ENCODE results near the gene ZBTB7C.

ZBTB7C gene

DNA sequence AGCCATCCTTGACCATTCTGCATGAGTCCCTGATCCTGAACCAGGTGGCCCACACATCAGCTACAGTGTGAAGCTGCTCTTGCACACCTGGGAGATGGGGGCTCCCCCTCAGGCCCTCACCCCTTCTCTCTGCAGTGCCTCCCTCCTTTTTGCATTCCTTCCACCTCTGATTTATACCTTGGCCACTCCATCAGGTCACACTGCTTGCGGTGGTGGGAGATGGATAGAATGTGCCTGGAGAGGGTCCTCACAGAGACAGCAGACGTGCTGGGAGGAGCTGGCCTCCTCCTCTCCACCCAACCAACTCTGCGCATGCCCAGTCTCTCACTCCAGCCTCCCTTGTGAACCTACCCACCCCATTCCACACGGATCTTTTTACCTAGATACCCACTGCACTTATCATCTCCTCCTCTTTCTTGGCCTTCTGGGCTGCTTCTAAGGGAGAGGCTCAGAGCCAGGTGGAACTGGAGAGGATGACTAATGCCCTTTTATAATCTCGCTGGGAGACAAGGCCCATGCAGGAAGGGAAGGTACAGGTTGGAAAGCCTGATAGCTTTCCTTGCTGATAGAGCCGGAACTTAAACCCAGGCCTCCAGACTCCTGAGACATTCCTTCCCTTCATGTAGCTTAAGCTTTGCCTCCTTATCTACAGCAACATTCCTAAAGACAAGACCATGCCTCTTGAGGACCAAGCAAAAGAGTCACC is 205.1 kb downstream of the ZBTB7C start:
- TF ChIP-seq, protein P1, sequence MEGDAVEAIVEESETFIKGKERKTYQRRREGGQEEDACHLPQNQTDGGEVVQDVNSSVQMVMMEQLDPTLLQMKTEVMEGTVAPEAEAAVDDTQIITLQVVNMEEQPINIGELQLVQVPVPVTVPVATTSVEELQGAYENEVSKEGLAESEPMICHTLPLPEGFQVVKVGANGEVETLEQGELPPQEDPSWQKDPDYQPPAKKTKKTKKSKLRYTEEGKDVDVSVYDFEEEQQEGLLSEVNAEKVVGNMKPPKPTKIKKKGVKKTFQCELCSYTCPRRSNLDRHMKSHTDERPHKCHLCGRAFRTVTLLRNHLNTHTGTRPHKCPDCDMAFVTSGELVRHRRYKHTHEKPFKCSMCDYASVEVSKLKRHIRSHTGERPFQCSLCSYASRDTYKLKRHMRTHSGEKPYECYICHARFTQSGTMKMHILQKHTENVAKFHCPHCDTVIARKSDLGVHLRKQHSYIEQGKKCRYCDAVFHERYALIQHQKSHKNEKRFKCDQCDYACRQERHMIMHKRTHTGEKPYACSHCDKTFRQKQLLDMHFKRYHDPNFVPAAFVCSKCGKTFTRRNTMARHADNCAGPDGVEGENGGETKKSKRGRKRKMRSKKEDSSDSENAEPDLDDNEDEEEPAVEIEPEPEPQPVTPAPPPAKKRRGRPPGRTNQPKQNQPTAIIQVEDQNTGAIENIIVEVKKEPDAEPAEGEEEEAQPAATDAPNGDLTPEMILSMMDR (IDR thresholded peaks at IDR 0.05) = no peak
- H3K4me3 ChIP-seq (ENCODE audit: low read depth in 1 of 2, low read length in 1 of 2) = no peak overlapping the region
- H3K4me1 ChIP-seq (ENCODE audit: control insufficient read depth in 1 of 2, insufficient read depth in 1 of 2, low read depth in 1 of 2, low read length in 1 of 2) = no peaks in the 10 kb centered on the region
- H3K36me3 ChIP-seq = no peaks in the 10 kb centered on the region
- H3K27ac ChIP-seq = no peak overlapping the region
- no peaks in the 10 kb centered on the region for H3K9me3 ChIP-seq
- peaks cover 60% of the 10 kb centered on the region for H3K27me3 ChIP-seq

DNA sequence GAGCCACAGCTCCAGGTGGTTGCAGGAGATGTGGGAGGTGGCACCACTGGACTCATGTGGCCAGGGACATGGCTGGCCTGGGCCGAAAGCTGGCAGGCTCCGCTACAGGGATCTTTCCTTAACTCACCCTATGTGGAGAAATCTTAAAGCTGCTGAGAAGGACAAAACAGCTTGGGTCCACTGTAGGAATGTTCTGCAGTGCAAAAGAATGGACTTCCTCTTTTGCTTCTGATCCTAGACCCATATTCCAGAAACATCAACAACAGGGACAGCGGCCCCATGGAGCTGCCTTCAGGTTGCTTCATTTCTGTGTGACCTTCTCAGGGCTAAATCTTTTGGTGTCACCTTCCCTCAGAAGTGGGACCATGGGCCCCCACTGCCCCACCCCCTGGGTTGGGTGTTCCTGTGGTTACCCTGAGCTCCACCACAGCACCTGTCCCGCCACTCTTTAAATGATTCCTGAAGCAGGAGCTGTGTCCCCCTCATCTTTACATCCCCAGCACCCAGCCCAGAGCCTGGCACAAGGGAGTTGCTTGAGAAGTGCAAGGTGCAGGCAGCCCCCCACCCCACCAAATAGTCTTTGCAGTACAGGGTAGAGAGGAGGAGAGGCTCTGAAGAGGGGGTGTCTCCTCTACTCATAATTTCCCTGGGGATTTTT is 205.8 kb downstream of the ZBTB7C start:
- no peaks in the 10 kb centered on the region for H3K9me3 ChIP-seq
- TF ChIP-seq, protein P1 (IDR thresholded peaks at IDR 0.05) = no peak
- H3K4me1 ChIP-seq (ENCODE audit: control insufficient read depth in 1 of 2, insufficient read depth in 1 of 2, low read depth in 1 of 2, low read length in 1 of 2) = no peaks in the 10 kb centered on the region
- H3K36me3 ChIP-seq = no peaks in the 10 kb centered on the region
- peaks cover 67% of the 10 kb centered on the region for H3K27me3 ChIP-seq
- no peak overlapping the region for H3K27ac ChIP-seq
- H3K4me3 ChIP-seq (ENCODE audit: low read depth in 1 of 2, low read length in 1 of 2) = no peak overlapping the region

DNA sequence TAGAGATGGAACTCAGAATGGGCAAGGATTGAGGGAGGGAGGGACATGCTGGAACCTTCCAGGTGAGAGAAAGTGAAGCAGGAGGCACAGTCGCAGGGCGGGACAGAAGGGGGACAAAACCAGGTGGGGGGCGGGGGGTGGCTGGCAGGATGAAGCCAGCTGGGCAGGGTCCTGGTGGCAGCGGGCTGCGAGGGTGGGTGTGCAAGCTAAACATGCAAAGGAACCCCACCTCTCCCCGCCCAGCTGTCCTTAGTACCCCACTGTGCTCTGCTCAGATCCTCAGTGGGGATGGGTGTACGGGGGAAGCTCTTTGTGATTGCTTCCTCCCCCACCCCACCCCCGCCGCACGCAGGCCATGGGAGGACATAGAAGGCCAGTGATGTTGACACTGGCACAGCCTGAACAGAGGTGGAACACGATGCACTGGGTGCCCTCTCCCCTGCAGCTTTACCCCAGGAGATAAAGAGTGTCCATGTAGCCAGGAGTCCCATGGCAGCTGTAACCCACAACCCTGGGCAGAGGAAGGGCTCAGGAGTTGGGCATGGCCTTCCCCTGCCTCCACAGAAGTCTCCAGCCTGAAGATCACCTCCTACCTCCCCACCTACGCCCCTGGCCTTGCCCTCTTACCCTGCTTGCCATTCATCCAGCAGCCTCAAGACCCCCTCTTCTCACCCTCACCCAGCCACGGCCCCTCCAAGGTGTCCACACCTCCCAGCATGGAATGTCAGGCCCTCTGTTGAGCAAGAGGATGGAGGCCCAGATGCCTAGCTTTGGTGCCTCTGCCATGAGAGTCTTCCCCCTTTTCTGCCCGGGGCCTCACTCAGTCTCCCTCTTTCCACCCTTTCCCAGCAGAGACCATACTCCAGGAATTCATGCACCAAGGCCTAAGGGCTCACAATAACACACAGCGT is 206.6 kb downstream of the ZBTB7C start:
- Histone ChIP-seq H3K27me3 (peaks cover 69% of the 10 kb centered on the region), H3K9me3 (no peaks in the 10 kb centered on the region), H3K4me1 (ENCODE audit: control insufficient read depth in 1 of 2, insufficient read depth in 1 of 2, low read depth in 1 of 2, low read length in 1 of 2) (no peaks in the 10 kb centered on the region), H3K27ac (no peak overlapping the region), H3K4me3 (ENCODE audit: low read depth in 1 of 2, low read length in 1 of 2) (no peak overlapping the region), H3K36me3 (no peaks in the 10 kb centered on the region)
- TF ChIP-seq, protein P1 (IDR thresholded peaks at IDR 0.05) = no peak

DNA sequence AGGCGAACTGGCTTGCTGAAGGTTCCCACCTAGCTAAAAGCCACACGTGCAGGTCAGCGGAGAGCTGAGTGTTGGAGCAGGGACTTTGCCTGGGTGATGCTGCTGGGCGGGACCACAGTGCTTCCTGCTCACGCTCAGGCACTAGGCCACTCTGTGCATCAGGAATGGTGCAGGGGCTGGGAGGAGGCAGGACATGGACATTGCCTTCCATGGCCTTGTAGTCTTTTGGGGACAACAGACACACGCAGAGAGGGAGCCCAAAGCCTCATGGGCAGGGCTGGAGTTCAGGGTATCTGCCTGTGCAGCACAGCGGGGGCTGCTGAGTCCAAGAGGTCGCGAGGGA is 207.2 kb downstream of the ZBTB7C start:
- no peaks in the 10 kb centered on the region for H3K36me3 ChIP-seq

DNA sequence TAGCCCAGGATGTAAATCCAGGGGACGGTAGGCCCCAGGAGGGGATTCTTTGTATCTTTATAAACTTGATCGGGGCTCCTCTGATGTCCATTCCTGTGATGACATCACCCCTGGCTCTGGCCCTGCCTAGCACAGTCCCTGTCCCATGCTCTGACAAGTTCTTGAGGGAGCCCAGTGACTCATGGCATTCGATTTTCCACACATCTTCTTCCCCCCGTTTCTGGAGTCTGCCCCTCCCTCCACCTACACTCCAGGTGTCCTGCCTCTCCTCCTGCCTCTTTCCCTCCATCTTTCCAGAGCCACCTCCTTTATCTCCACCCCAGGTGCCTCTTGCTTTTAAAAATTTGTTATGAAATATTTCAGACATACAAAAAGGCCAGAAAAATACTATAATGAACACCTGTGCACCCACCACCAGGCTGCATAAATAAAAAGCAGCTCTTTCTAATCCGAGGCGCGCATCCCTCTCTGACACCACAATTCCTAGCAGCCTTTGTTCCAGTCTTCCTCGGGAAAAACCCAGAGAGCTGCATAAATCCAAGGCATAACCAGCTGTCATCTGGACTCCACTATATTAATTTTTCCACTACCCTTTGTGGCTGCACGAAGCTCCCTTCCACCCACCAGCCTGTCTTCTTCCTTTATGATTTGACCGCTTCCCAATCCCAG is 207.7 kb downstream of the ZBTB7C start:
- no peak overlapping the region for H3K27ac ChIP-seq
- peaks cover 74% of the 10 kb centered on the region for H3K27me3 ChIP-seq
- H3K4me3 ChIP-seq (ENCODE audit: low read depth in 1 of 2, low read length in 1 of 2) = no peak overlapping the region
- TF ChIP-seq, protein P1 (IDR thresholded peaks at IDR 0.05) = no peak
- H3K9me3 ChIP-seq = no peaks in the 10 kb centered on the region
- no peaks in the 10 kb centered on the region for H3K4me1 ChIP-seq (ENCODE audit: control insufficient read depth in 1 of 2, insufficient read depth in 1 of 2, low read depth in 1 of 2, low read length in 1 of 2)
- no peaks in the 10 kb centered on the region for H3K36me3 ChIP-seq

More for the DNA sequence above, 207.2 kb downstream of the ZBTB7C start:
- Histone ChIP-seq H3K27me3 (peaks cover 69% of the 10 kb centered on the region), H3K4me3 (ENCODE audit: low read depth in 1 of 2, low read length in 1 of 2) (no peak overlapping the region), H3K9me3 (no peaks in the 10 kb centered on the region), H3K27ac (no peak overlapping the region), H3K4me1 (ENCODE audit: control insufficient read depth in 1 of 2, insufficient read depth in 1 of 2, low read depth in 1 of 2, low read length in 1 of 2) (no peaks in the 10 kb centered on the region)
- TF ChIP-seq, protein P1 (IDR thresholded peaks at IDR 0.05) = no peak

Data from neutrophil (primary cell).